SK-N-SH (cell line): Measurements from ENCODE around the gene SIM1. TPM values are rescaled to one million over a fixed set of nuclear protein-coding genes. Genes with fewer than 3 reads are reported as not detected.

Experiments
- CTCF ChIA-PET: fragments of 300-600, 350-600 bp; formaldehyde crosslinking; extraction: SDS; loops from one replicate; lab custom pipeline; 2021; lab: Yijun Ruan, JAX
- POLR2A ChIA-PET: fragments of 350-600 bp; sonication (Branson Sonifier 250); formaldehyde crosslinking; extraction: SDS; loops from one replicate; lab custom pipeline; 2020; ENCODE audit warnings: antibody characterized with exemption, inconsistent platforms; lab: Yijun Ruan, JAX
- DNase-seq: peaks from one replicate; pipeline ENCODE4 v3.0.0; 2012
- H2AFZ ChIP-seq: fragments of 200-600 bp; sonication (generic); 2 replicates; pipeline ENCODE4 v1.8.1; 2016; ENCODE audit warnings: antibody characterized with exemption, mild to moderate bottlenecking, low read depth
- H3F3A ChIP-seq: fragments of 200-600 bp; sonication (generic); replicated peaks from 2 replicates; pipeline ENCODE3; 2016; ENCODE audit warnings: antibody characterized with exemption, mild to moderate bottlenecking; ENCODE audit not compliant: insufficient read depth
- H3K27ac ChIP-seq, 2 experiments: fragments of 200-500 bp in 1 of 2; fragments of 200-600 bp in 1 of 2; sonication (Bioruptor generic) in 1 of 2; sonication (generic), shearing (Covaris generic) in 1 of 2; 2 replicates each; pipeline versions ENCODE4 v1.5.1 to v1.6.1; 2014 to 2016; ENCODE audit warnings: low read depth in 2 of 2, inconsistent platforms in 1 of 2, low read length in 1 of 2, mild to moderate bottlenecking in 1 of 2, mixed read lengths in 1 of 2
- H3K27me3 ChIP-seq: fragments of 200-600 bp; sonication (generic), shearing (Covaris generic); 2 replicates; pipeline ENCODE4 v1.6.1; 2016; ENCODE audit warnings: mixed run types; ENCODE audit not compliant: insufficient read depth
- H3K36me3 ChIP-seq, 2 experiments: fragments of 200-500 bp in 1 of 2; fragments of 200-600 bp in 1 of 2; sonication (Bioruptor generic) in 1 of 2; sonication (generic) in 1 of 2; replicated peaks in 1 of 2; 2 replicates each; pipeline versions ENCODE3 to v1.5.1; 2014 to 2016; ENCODE audit warnings: low read length in 1 of 2, mild to moderate bottlenecking in 1 of 2; ENCODE audit not compliant: insufficient read depth in 2 of 2, control insufficient read depth in 1 of 2
- H3K4me1 ChIP-seq, 2 experiments: fragments of 200-500 bp in 1 of 2; fragments of 200-600 bp in 1 of 2; sonication (Bioruptor generic) in 1 of 2; sonication (generic), shearing (Covaris generic) in 1 of 2; 2 replicates each; pipeline versions ENCODE4 v1.5.1 to v1.6.1; 2014 to 2016; ENCODE audit warnings: low read depth in 1 of 2, low read length in 1 of 2, mixed run types in 1 of 2; ENCODE audit not compliant: insufficient read depth in 2 of 2, control insufficient read depth in 1 of 2
- H3K4me2 ChIP-seq: fragments of 200-600 bp; sonication (generic), shearing (Covaris generic); 2 replicates; pipeline ENCODE4 v1.6.1; 2017; ENCODE audit warnings: mixed run types
- H3K4me3 ChIP-seq, 2 experiments: fragments of 200-500 bp in 1 of 2; fragments of 200-600 bp in 1 of 2; sonication (Bioruptor generic) in 1 of 2; sonication (generic), shearing (Covaris generic) in 1 of 2; 2 replicates each; pipeline versions ENCODE4 v1.5.1 to v1.8.1; 2014 to 2016; ENCODE audit warnings: low read depth in 2 of 2, inconsistent platforms in 1 of 2, low read length in 1 of 2, mild to moderate bottlenecking in 1 of 2, mixed read lengths in 1 of 2, moderate library complexity in 1 of 2
- H3K79me2 ChIP-seq: fragments of 200-600 bp; sonication (generic); 2 replicates; pipeline ENCODE4 v1.8.1; 2017; ENCODE audit warnings: mild to moderate bottlenecking; ENCODE audit not compliant: insufficient read depth
- H3K9ac ChIP-seq: fragments of 200-600 bp; sonication (generic); 2 replicates; pipeline ENCODE4 v1.6.1; 2017; ENCODE audit warnings: mixed run types
- H3K9me2 ChIP-seq: fragments of 200-600 bp; sonication (generic); 2 replicates; pipeline ENCODE4 v1.6.1; 2017; ENCODE audit warnings: mixed run types
- H3K9me3 ChIP-seq: fragments of 200-600 bp; sonication (generic); 2 replicates; pipeline ENCODE4 v1.6.1; 2017; ENCODE audit warnings: mixed run types, mild to moderate bottlenecking, moderate library complexity
- H4K20me1 ChIP-seq: fragments of 200-600 bp; sonication (generic); 2 replicates; pipeline ENCODE4 v1.6.1; 2017; ENCODE audit warnings: mild to moderate bottlenecking, mixed run types; ENCODE audit not compliant: insufficient read depth
- CTCF ChIP-seq: fragments of 200-600 bp; sonication (generic); IDR thresholded peaks from 2 replicates; pipeline ENCODE4 v1.6.1; 2017; ENCODE audit warnings: antibody characterized with exemption, mild to moderate bottlenecking, moderate library complexity
- ELF1 ChIP-seq: IDR thresholded peaks from 2 replicates; pipeline ENCODE4 v1.4.0; 2012
- EP300 ChIP-seq, 2 experiments: IDR thresholded peaks; 2 replicates each; pipeline versions ENCODE4 v1.4.0 to v1.6.1; 2012; ENCODE audit warnings: borderline replicate concordance in 1 of 2, low read depth in 1 of 2, low read length in 1 of 2
- EZH2phosphoT487 ChIP-seq: fragments of 200-600 bp; sonication (generic); IDR thresholded peaks from 2 replicates; pipeline ENCODE4 v1.6.1; 2017; ENCODE audit warnings: low read depth, mixed run types, mild to moderate bottlenecking, antibody characterized with exemption, moderate library complexity, borderline replicate concordance
- FOXJ3 ChIP-seq: sonication (generic); formaldehyde crosslinking; IDR thresholded peaks from 2 replicates; pipeline ENCODE4 v1.5.1; 2020; ENCODE audit warnings: mild to moderate bottlenecking, missing genetic modification reagents
- FOXM1 ChIP-seq: IDR thresholded peaks from 2 replicates; pipeline ENCODE4 v1.4.0; 2012; ENCODE audit warnings: low read depth, mild to moderate bottlenecking
- MAX ChIP-seq: IDR thresholded peaks from 2 replicates; pipeline ENCODE4 v1.4.0; 2012; ENCODE audit warnings: low read depth
- MXI1 ChIP-seq: IDR thresholded peaks from 2 replicates; pipeline ENCODE4 v1.6.1; 2012; ENCODE audit warnings: mild to moderate bottlenecking, low read depth, low read length, improper control_type of control experiment
- NFIC ChIP-seq: IDR thresholded peaks from 2 replicates; pipeline ENCODE4 v1.4.0; 2012; ENCODE audit warnings: borderline replicate concordance
- PBX3 ChIP-seq: IDR thresholded peaks from 2 replicates; pipeline ENCODE4; 2012
- RCOR1 ChIP-seq: fragments of 150-350 bp; IDR thresholded peaks from 2 replicates; pipeline ENCODE4 v1.6.1; 2017; ENCODE audit warnings: antibody characterized with exemption, low read length
- REST ChIP-seq: IDR thresholded peaks from 2 replicates; pipeline ENCODE4 v1.6.1; 2012; ENCODE audit warnings: mild to moderate bottlenecking, low read depth, low read length, moderate library complexity
- RFX5 ChIP-seq: IDR thresholded peaks from 2 replicates; pipeline ENCODE4 v1.6.1; 2012; ENCODE audit warnings: mild to moderate bottlenecking, improper control_type of control experiment, low read length
- SIN3A ChIP-seq: IDR thresholded peaks from 2 replicates; pipeline ENCODE4 v1.6.1; 2012; ENCODE audit warnings: low read depth, mild to moderate bottlenecking, low read length, moderate library complexity, borderline replicate concordance
- SMC3 ChIP-seq: IDR thresholded peaks from 2 replicates; pipeline ENCODE4 v1.6.1; 2012; ENCODE audit warnings: low read depth, low read length, improper control_type of control experiment
- TCF12 ChIP-seq: IDR thresholded peaks from 2 replicates; pipeline ENCODE4 v1.4.0; 2012
- USF1 ChIP-seq: IDR thresholded peaks from 2 replicates; pipeline ENCODE4 v1.4.0; 2012; ENCODE audit warnings: low read depth, borderline replicate concordance
- YY1 ChIP-seq: IDR thresholded peaks from 2 replicates; pipeline ENCODE4 v1.4.0; 2012; ENCODE audit warnings: low read depth, mild to moderate bottlenecking
- ZBTB33 ChIP-seq: IDR thresholded peaks from 2 replicates; pipeline ENCODE4 v1.4.0; 2012; ENCODE audit warnings: low read depth, borderline replicate concordance
- WGBS: methylation state at CpG from one replicate; pipeline ENCODE4 v1.1.6; 2017; ENCODE audit warnings: low lambda C conversion rate; 5-methylcytosine and 5-hydroxymethylcytosine counted together
- polyA plus RNA-seq, 3 experiments: library from polyadenylated mRNA; depleted of rRNA; stranded (reverse); fragments of >200 nt; gene quantifications; 2 replicates each; pipeline ENCODE4 v1.2.3, GENCODE V29; 2012

The SIM1 gene
- polyA plus RNA-seq, 1 of the 3 experiments (the other 2 are of a cell fraction), result not detected

GRCh38 chr6:100491952-100492670, 27.4 kb upstream of the SIM1 start:
- no peak overlapping the region for H3K4me2 ChIP-seq
- H3K79me2 ChIP-seq, result no peaks in the 10 kb centered on the region
- H3K4me3 ChIP-seq, result no peak overlapping the region
- TF ChIP-seq MAX (no peak), NFIC (no peak), SMC3 (no peak), CTCF (no peak), MXI1 (no peak), SIN3A (no peak), YY1 (no peak), EZH2phosphoT487 (no peak), REST (no peak), FOXJ3 (CRISPR knock-in tag) (no peak), PBX3 (no peak), ZBTB33 (no peak), RCOR1 (no peak), EP300 (IDR thresholded peaks at IDR 0.05; ENCODE audit: borderline replicate concordance in 1 of 2, low read depth in 1 of 2, low read length in 1 of 2) (no peak), ELF1 (no peak), TCF12 (no peak), USF1 (no peak), RFX5 (no peak), FOXM1 (no peak)
- no peak overlapping the region for H3K27ac ChIP-seq
- H3K36me3 ChIP-seq, result no peaks in the 10 kb centered on the region
- H3K9ac ChIP-seq, result no peak overlapping the region
- no peaks in the 10 kb centered on the region for H3K4me1 ChIP-seq
- no peaks in the 10 kb centered on the region for H3F3A ChIP-seq
- 53% methylated on average over 13 of the region's 13 CpGs for WGBS
- ChIA-PET POLR2A (no interaction called here), CTCF (interaction anchor here (1.3 kb wide), 1 partner anchor 12 kb away, joined by 3 read pairs; no protein-coding TSS in a partner anchor)
- DNase-seq, result no peak
- peaks cover 36% of the 10 kb centered on the region; the same call in 1 of the 2 replicates for H3K27me3 ChIP-seq
- H3K9me2 ChIP-seq, result no peaks in the 10 kb centered on the region
- no peak overlapping the region for H2AFZ ChIP-seq
- H4K20me1 ChIP-seq, result no peaks in the 10 kb centered on the region
- H3K9me3 ChIP-seq, result no peaks in the 10 kb centered on the region
